Measurements from ENCODE around the gene SF3A2. TPM values are rescaled to one million over a fixed set of nuclear protein-coding genes. Genes with fewer than 3 reads are reported as not detected.

The SF3A2 gene
- total and polyA plus RNA-seq, 9 donors: 23.8 to 89.9 (median 73.6) TPM

DNA sequence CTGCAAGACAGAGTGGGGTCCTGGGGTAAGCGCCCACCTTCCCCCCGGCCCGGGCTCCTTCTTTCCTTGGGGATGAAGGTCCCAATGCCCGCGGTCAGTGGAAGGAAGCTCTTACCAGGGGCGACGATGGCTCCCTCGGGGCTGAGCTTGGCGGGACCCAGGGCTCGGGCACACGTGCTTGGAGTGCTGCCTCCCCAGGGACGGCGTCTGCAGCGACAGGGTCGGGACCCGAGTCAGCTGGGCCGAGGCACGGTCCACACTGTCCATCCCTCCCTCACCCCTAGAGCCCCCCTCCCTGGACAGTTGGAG, 16.1 kb downstream of the SF3A2 start:
- Histone ChIP-seq H3K27me3 (ENCODE audit: control insufficient read depth, insufficient read depth, low read length) (peaks cover 48% of the 10 kb centered on the region), H3K4me1 (ENCODE audit: control insufficient read depth, insufficient read depth, low read length) (peaks cover 58% of the 10 kb centered on the region), H3K27ac (ENCODE audit: low read length) (no peak overlapping the region), H3K36me3 (ENCODE audit: control insufficient read depth, insufficient read depth, low read length) (peaks cover 34% of the 10 kb centered on the region), H3K4me3 (ENCODE audit: low read length) (no peak overlapping the region), H3K9me3 (replicated peaks; ENCODE audit: control insufficient read depth, low read depth, low read length) (no peaks in the 10 kb centered on the region)
- no peak for DNase-seq
- 8% methylated on average over 16 of the region's 18 CpGs for WGBS (ENCODE audit: insufficient coverage)

DNA sequence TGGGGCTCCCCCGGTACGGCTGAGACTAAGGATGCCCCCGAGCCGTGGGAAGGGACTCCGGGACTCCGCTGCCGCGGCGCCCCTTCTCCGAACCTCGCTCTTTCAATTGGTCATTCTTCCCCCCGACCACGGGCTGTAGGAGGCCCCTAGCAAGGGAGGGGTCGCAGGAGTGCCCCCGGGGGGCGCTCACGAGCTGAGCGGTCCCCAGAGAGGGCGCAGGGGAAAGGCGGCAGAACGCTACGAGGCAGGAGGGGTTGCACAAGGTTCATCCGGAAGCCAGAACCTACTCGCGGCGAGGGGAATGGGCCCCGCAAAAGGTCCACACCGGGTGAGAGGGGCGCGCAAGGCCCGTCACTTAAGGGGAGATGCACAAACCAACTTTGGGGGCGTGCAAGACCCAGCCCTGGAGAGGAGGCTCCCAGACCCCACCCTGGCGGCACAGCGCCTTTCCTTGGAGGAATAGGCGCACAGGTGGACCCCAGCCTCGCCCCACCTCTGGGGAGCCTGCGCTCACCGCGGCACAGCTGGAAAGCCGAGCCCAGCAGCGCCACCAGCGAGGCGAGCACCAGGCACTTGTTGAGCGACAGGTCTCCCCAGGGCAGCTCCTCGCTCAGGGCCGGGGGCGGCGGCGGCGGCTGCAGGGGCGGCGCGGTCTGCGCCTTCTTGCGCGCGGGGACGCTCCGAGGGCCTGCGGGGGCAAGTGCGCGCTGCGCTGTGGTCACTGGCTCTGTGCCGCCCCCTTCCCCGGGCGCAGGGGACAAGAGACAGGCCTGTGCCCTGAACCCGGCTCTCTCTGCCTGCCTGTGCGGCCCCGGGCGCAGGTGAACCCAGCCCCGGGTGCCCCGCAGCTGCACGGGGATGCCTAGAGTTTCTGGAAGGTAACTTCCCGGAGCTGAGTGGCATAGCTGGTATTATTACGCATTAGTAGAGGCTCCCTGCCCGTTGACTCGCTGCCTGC, 16.8 kb downstream of the SF3A2 start:
- no peak overlapping the region for H3K27ac ChIP-seq (ENCODE audit: low read length)
- WGBS (ENCODE audit: insufficient coverage): 8% methylated on average over 68 of the region's 77 CpGs
- peaks cover 28% of the 10 kb centered on the region for H3K36me3 ChIP-seq (ENCODE audit: control insufficient read depth, insufficient read depth, low read length)
- H3K4me1 ChIP-seq (ENCODE audit: control insufficient read depth, insufficient read depth, low read length): peaks cover 58% of the 10 kb centered on the region
- peaks cover 48% of the 10 kb centered on the region for H3K27me3 ChIP-seq (ENCODE audit: control insufficient read depth, insufficient read depth, low read length)
- no peak for DNase-seq
- no peaks in the 10 kb centered on the region for H3K9me3 ChIP-seq (replicated peaks; ENCODE audit: control insufficient read depth, low read depth, low read length)
- no peak overlapping the region for H3K4me3 ChIP-seq (ENCODE audit: low read length)

DNA sequence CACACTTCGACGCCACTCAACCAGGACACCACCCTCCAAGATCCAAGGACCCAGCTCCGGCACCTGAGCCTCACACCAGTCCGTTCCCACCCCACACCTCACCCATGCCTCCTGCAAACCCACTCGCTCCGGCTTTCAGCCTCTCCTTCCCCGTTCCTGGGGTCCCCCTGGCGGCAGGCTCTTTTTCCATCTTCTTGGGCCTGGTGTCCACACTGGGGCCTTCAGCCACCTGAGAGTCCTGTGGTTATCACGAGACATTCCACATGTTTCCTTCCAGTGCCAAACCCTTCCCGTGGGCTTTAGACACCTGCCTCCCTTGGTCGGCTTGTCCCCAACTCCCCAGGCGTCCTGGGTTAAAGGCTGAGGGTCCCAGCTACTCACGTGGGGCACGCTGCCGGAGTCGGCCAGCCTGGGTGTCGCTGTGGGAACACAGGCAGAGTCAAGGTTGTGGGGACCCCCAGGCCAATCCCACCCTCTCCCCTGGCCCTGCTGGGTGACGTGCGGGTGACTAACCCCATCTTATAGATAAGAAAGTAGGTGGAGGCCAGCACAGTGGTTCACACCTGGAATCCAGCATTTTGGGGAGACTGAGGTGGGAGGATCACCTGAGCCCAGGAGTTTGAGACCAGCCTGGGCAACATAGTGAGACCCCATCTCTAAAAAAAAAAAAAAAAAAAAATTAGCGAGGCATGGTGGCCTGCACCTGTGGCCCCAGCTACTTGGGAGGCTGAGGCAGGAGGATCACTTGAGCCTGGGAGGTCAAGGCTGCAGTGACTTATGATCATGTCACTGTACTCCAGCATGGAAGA, 17.6 kb downstream of the SF3A2 start:
- no peak overlapping the region for H3K4me3 ChIP-seq (ENCODE audit: low read length)
- H3K9me3 ChIP-seq (replicated peaks; ENCODE audit: control insufficient read depth, low read depth, low read length): no peaks in the 10 kb centered on the region
- peaks cover 43% of the 10 kb centered on the region for H3K27me3 ChIP-seq (ENCODE audit: control insufficient read depth, insufficient read depth, low read length)
- no peak overlapping the region for H3K27ac ChIP-seq (ENCODE audit: low read length)
- no peak for DNase-seq
- H3K36me3 ChIP-seq (ENCODE audit: control insufficient read depth, insufficient read depth, low read length): peaks cover 19% of the 10 kb centered on the region
- WGBS (ENCODE audit: insufficient coverage): 35% methylated on average over 12 of the region's 20 CpGs
- peaks cover 61% of the 10 kb centered on the region for H3K4me1 ChIP-seq (ENCODE audit: control insufficient read depth, insufficient read depth, low read length)

DNA sequence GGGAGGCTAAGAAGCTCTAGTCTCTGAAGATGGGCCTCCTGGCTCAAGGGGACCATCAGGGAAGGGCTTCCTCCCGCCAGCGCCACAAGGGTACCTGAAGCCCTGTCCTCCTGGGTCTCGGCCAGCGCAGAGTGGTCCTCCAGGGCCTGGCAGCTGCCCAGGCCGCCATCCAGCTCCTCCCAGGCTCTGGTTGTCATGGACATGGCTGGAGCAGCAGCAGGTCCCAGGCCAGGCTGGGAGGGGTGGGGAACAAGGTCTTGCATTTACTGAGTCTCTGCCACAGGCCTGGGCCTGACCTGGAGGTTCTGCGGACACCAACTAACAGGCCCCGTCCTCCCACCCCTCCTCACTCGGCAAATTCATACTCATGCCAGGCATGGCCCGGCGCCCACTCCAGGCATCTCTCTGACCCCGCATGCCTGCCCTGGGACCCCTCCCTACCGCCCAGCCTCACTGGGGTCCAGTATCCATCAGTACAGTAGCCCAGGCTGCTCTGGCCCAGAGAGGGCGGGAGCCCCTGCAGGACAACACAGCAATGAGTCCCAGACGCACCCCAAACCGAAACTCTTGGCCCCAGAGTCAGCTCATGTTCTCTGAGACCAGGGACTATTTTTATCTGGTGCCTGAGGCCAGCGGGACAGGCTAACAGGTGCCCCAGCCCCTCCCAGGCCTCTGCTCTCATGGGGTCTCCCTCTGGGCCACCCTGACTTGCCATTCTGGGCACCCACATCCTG, 18.7 kb downstream of the SF3A2 start:
- 81% methylated on average over 16 of the region's 16 CpGs for WGBS (ENCODE audit: insufficient coverage)
- Histone ChIP-seq H3K27ac (ENCODE audit: low read length) (peak overlapping the region; percentile 97), H3K36me3 (ENCODE audit: control insufficient read depth, insufficient read depth, low read length) (peaks cover 19% of the 10 kb centered on the region), H3K4me3 (ENCODE audit: low read length) (peak overlapping the region; percentile 58), H3K9me3 (replicated peaks; ENCODE audit: control insufficient read depth, low read depth, low read length) (no peaks in the 10 kb centered on the region), H3K27me3 (ENCODE audit: control insufficient read depth, insufficient read depth, low read length) (peaks cover 33% of the 10 kb centered on the region), H3K4me1 (ENCODE audit: control insufficient read depth, insufficient read depth, low read length) (peaks cover 50% of the 10 kb centered on the region)
- no peak for DNase-seq

DNA sequence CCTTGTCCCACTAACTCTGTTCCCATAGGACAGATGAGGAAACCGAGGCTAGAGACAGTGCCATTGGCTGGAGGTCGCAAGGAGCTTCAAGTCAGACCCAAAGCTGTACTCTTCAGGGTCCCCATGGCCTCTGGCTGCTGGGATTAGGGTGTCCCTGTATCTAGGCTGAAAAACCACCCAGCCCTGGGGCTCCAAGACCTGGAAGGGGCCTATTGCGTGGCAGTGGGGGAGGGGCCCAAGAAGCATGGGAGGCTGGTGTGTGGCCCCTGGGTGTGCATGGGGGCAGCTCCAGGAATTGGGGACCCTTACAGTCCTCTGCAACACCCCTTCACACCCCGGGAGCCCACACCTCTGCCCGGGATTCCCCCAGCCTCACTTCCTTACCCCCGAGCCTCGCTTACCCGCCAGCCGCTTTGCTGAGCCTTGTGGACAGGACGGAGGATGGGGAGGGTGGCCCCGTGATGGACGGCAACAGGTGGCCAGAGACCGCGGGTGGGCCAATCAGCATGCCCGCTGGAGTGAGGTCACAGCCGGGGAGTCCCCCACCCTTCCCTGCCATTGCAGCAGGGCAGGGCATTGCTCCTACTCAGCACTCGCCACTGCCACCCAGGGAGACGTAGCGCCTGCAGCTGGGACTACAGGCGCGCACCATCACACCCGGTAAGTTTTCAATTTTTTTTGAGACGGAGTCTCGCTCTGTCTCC, 19.5 kb downstream of the SF3A2 start, which contains the start of gene JSRP1:
TSS of gene JSRP1 (minus strand) at position 436 of the 704 bp plus-strand sequence. CDS start 1,103 bp downstream, outside the sequence.
- peak within 1 kb of the TSS; percentile 97 for H3K27ac ChIP-seq (ENCODE audit: low read length)
- H3K4me1 ChIP-seq (ENCODE audit: control insufficient read depth, insufficient read depth, low read length): peaks cover 47% of the 10 kb centered on the region
- DNase-seq: peak; percentile 91
- 69% methylated on average over 15 of the region's 24 CpGs for WGBS (ENCODE audit: insufficient coverage)
- H3K27me3 ChIP-seq (ENCODE audit: control insufficient read depth, insufficient read depth, low read length): peaks cover 28% of the 10 kb centered on the region
- peak within 1 kb of the TSS; percentile 58 for H3K4me3 ChIP-seq (ENCODE audit: low read length)
- peaks cover 19% of the 10 kb centered on the region for H3K36me3 ChIP-seq (ENCODE audit: control insufficient read depth, insufficient read depth, low read length)
- H3K9me3 ChIP-seq (replicated peaks; ENCODE audit: control insufficient read depth, low read depth, low read length): no peaks in the 10 kb centered on the region

DNA sequence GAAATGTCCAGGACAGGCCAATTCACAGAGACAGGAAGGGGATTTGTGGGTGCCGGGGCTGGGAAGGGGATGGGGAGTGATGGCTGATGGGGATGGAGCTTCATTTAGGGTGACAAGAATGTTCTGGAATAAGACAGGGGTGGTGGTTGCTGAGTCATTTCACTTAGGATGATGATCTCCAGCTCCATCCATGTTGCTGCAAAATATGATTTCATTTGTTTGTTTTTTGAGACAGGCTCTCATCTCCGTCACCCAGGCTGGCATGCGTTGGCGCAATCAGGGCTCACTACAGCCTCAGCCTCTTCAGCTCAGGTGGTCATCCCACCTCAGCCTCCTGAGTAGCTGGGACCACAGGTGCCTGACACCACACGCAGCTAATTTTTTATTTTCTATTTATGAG, 22.7 kb downstream of the SF3A2 start:
- H3K27ac ChIP-seq (ENCODE audit: low read length): no peak overlapping the region
- H3K4me1 ChIP-seq (ENCODE audit: control insufficient read depth, insufficient read depth, low read length): peaks cover 24% of the 10 kb centered on the region
- WGBS (ENCODE audit: insufficient coverage): 86% methylated on average over 5 of the region's 5 CpGs
- peaks cover under 1% of the 10 kb centered on the region for H3K27me3 ChIP-seq (ENCODE audit: control insufficient read depth, insufficient read depth, low read length)
- H3K9me3 ChIP-seq (replicated peaks; ENCODE audit: control insufficient read depth, low read depth, low read length): no peaks in the 10 kb centered on the region
- peaks cover under 1% of the 10 kb centered on the region for H3K36me3 ChIP-seq (ENCODE audit: control insufficient read depth, insufficient read depth, low read length)
- no peak overlapping the region for H3K4me3 ChIP-seq (ENCODE audit: low read length)
- DNase-seq: no peak

DNA sequence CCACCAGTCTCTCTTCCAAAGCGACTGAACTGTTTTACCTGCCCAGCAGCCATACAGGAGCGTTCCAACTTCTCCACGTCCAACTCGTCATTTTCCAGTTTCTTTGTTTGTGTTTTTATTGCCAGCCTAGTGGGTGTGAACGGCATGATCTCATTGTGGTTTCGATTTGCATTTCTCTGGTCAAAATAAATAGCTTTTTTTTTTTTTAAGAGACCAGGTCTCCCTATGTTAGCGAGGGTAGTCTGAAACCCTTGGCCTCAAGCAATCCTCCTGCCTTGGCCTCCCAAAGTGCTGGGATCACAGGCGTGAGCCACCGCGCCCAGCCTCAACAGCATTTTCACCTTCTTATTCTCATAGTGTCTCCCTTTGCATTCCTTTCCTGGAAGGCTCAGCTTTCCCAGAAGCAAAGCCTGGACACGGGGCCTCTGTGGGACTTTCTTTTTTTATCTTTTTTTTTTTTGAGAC, 23.7 kb downstream of the SF3A2 start:
- no peak overlapping the region for H3K27ac ChIP-seq (ENCODE audit: low read length)
- H3K9me3 ChIP-seq (replicated peaks; ENCODE audit: control insufficient read depth, low read depth, low read length): no peaks in the 10 kb centered on the region
- H3K36me3 ChIP-seq (ENCODE audit: control insufficient read depth, insufficient read depth, low read length): no peaks in the 10 kb centered on the region
- 91% methylated on average over 8 of the region's 11 CpGs for WGBS (ENCODE audit: insufficient coverage)
- no peaks in the 10 kb centered on the region for H3K27me3 ChIP-seq (ENCODE audit: control insufficient read depth, insufficient read depth, low read length)
- no peak overlapping the region for H3K4me3 ChIP-seq (ENCODE audit: low read length)
- DNase-seq: no peak
- H3K4me1 ChIP-seq (ENCODE audit: control insufficient read depth, insufficient read depth, low read length): peaks cover 16% of the 10 kb centered on the region

DNA sequence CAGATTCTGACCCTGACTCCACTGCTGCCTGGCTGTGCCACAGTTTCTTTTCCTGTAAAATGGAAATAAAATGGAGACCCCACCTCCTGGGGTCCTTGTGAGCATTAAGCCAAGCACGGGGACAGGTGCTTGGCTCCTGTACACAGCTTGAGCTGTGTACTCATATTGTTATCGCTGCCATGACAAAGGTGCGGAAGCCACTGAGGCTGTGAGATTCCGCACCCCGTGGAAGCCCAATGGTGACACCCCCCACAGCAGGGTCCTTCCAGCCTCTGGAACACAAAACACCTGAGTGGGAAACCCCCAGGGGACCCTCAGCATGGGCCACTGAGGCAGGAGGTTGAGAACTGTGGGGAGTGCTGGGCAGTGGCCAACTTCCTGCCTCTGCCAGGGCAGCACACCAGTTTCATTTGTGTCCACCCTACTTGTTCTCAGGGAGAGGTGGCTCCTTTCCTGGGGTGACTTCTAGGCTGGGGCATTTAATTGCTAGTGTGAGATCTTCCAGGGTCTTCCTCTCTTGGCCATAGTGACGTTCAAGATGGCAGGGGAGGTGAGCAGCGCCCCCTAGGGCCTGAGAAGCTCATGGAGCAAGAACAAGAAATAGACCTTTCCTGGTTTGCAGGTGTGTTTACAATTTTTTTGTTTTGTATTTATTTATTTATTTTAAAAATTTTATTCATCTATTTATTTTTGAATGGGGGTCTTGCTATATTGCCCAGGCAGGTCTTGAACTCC, 25.0 kb downstream of the SF3A2 start:
- no peak for DNase-seq
- H3K4me1 ChIP-seq (ENCODE audit: control insufficient read depth, insufficient read depth, low read length): peaks cover 13% of the 10 kb centered on the region
- H3K27ac ChIP-seq (ENCODE audit: low read length): no peak overlapping the region
- H3K9me3 ChIP-seq (replicated peaks; ENCODE audit: control insufficient read depth, low read depth, low read length): no peaks in the 10 kb centered on the region
- no peaks in the 10 kb centered on the region for H3K36me3 ChIP-seq (ENCODE audit: control insufficient read depth, insufficient read depth, low read length)
- no peak overlapping the region for H3K4me3 ChIP-seq (ENCODE audit: low read length)
- 94% methylated on average over 5 of the region's 7 CpGs for WGBS (ENCODE audit: insufficient coverage)
- H3K27me3 ChIP-seq (ENCODE audit: control insufficient read depth, insufficient read depth, low read length): no peaks in the 10 kb centered on the region
